ENCODE data around the gene NSUN6. TPM values are rescaled to one million over a fixed set of nuclear protein-coding genes. Genes with fewer than 3 reads are reported as not detected.
"Not testable (repeated sequence)": the region's sequence is repeated elsewhere in the genome, so short reads cannot be mapped to it uniquely, and the experiment has no call there.

Gene NSUN6
- total and polyA plus RNA-seq, 2 donors, result 6.0 to 42.0 TPM

GRCh38 chr10:18615618-18616017 is 35.8 kb downstream of the NSUN6 start:
- H3K4me3 ChIP-seq (ENCODE audit: low read depth, low read length), result no peak overlapping the region
- WGBS, result 91% methylated on average over 4 of the region's 4 CpGs

GRCh38 chr10:18611168-18611567 is 40.2 kb downstream of the NSUN6 start:
- peaks cover 3% of the 10 kb centered on the region for H3K36me3 ChIP-seq (ENCODE audit: insufficient read depth)
- no peaks in the 10 kb centered on the region for H3K4me1 ChIP-seq (ENCODE audit: insufficient read depth)
- H3K27ac ChIP-seq (ENCODE audit: low read depth), result no peak overlapping the region
- 94% methylated on average over 4 of the region's 4 CpGs for whole genome bisulfite sequencing
- DNase-seq (ENCODE audit: extremely low spot score), result no peak
- H3K4me3 ChIP-seq (ENCODE audit: low read depth, low read length), result no peak overlapping the region

More at GRCh38 chr10:18615618-18616017, 35.8 kb downstream of the NSUN6 start:
- Histone ChIP-seq H3K27ac (ENCODE audit: low read depth) (no peak overlapping the region), H3K4me1 (ENCODE audit: insufficient read depth) (no peaks in the 10 kb centered on the region), H3K36me3 (ENCODE audit: insufficient read depth) (peaks cover 3% of the 10 kb centered on the region)
- DNase-seq (ENCODE audit: extremely low spot score), result no peak

DNA sequence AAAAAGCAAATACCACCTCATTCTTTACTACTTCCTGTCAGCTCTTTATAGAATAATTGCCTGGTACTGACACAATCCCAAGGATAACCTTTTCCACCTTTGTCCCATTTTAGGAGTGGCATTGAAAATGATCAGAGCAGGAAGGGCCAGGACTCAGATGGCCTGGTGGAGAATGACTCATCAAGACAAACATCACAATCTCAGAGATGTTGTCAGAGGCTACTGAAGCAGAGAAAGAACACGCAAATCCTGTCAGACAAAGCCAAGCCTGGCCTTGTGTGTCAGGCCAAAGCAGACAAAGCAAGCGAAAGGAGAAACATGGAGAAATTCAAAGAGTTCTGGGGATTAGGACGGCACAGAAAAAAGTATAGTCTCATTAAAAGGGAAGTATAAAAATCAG is 40.9 kb downstream of the NSUN6 start:
- WGBS, result 73% methylated on average over 3 of the region's 3 CpGs
- peak; percentile 35 for DNase-seq (ENCODE audit: extremely low spot score)
- Histone ChIP-seq H3K27ac (ENCODE audit: low read depth) (no peak overlapping the region), H3K4me3 (ENCODE audit: low read depth, low read length) (no peak overlapping the region), H3K36me3 (ENCODE audit: insufficient read depth) (peaks cover 3% of the 10 kb centered on the region), H3K4me1 (ENCODE audit: insufficient read depth) (no peaks in the 10 kb centered on the region)

- no peak for DNase-seq (ENCODE audit: extremely low spot score)
- Histone ChIP-seq H3K36me3 (ENCODE audit: insufficient read depth) (peaks cover 3% of the 10 kb centered on the region), H3K4me1 (ENCODE audit: insufficient read depth) (no peaks in the 10 kb centered on the region), H3K4me3 (ENCODE audit: low read depth, low read length) (no peak overlapping the region), H3K27ac (ENCODE audit: low read depth) (no peak overlapping the region)
- 86% methylated on average over 6 of the region's 6 CpGs for WGBS
Observed at GRCh38 chr10:18608596-18608995, 42.8 kb downstream of the NSUN6 start.

- H3K4me1 ChIP-seq (ENCODE audit: insufficient read depth), result no peaks in the 10 kb centered on the region
- peaks cover 3% of the 10 kb centered on the region for H3K36me3 ChIP-seq (ENCODE audit: insufficient read depth)
- no peak for DNase-seq (ENCODE audit: extremely low spot score)
- 21% methylated on average over 1 of the region's 1 CpG for WGBS
- H3K27ac ChIP-seq (ENCODE audit: low read depth), result no peak overlapping the region
- no peak overlapping the region for H3K4me3 ChIP-seq (ENCODE audit: low read depth, low read length)
Observed at GRCh38 chr10:18607503-18608378, 43.6 kb downstream of the NSUN6 start.

- Histone ChIP-seq H3K4me1 (ENCODE audit: insufficient read depth) (no peaks in the 10 kb centered on the region), H3K27ac (ENCODE audit: low read depth) (no peak overlapping the region), H3K4me3 (ENCODE audit: low read depth, low read length) (no peak overlapping the region), H3K36me3 (ENCODE audit: insufficient read depth) (no peaks in the 10 kb centered on the region)
- DNase-seq (ENCODE audit: extremely low spot score), result no peak
- 96% methylated on average over 4 of the region's 4 CpGs for WGBS
Observed at GRCh38 chr10:18606051-18606695, 45.2 kb downstream of the NSUN6 start.

DNA sequence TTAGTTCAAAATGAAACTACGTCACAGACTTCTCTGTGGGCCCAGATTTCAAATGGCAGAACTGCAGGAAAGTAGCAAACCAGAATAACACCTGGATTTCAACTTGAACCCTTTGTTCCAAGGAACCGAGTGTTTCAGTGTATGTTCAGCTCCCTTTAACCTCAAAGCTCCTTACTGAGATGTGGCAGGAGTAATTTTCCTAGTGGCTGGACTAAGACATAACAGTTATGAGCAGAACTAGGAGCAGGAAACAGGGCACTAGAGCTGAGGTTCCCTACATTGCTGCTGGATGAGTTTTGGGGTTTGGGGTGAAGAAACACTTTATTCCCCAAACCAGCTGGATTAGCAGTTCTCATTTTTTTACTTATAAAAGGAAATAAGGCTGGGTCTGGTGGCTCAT is 50.1 kb downstream of the NSUN6 start:
- 90% methylated on average over 2 of the region's 2 CpGs for WGBS
- DNase-seq (ENCODE audit: extremely low spot score), result no peak
- Histone ChIP-seq H3K4me3 (ENCODE audit: low read depth, low read length) (no peak overlapping the region), H3K36me3 (ENCODE audit: insufficient read depth) (peaks cover 1% of the 10 kb centered on the region), H3K27ac (ENCODE audit: low read depth) (no peak overlapping the region), H3K4me1 (ENCODE audit: insufficient read depth) (no peaks in the 10 kb centered on the region)

DNA sequence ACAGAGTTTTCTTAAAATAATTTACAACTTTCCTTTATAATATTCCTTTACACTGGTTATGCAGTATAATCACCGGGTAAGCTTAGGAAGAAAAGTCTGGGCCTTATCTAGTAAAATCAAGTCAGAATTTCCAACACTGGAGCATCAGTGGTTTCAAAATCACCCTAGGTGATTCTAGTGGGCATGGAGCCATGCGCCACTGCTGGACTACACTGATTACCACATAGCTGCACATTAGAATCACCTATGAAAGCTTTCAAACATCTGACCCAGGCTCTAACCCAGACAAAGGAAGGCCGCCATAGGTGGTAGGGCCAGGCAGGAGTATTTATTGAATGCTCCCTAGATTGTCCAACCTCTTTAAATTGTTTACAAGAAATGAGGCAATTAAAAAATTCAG is 52.0 kb downstream of the NSUN6 start:
- Histone ChIP-seq H3K36me3 (ENCODE audit: insufficient read depth) (peaks cover 1% of the 10 kb centered on the region), H3K4me1 (ENCODE audit: insufficient read depth) (no peaks in the 10 kb centered on the region), H3K27ac (ENCODE audit: low read depth) (no peak overlapping the region), H3K4me3 (ENCODE audit: low read depth, low read length) (no peak overlapping the region)
- whole genome bisulfite sequencing, result 97% methylated on average over 3 of the region's 3 CpGs
- no peak for DNase-seq (ENCODE audit: extremely low spot score)

GRCh38 chr10:18594574-18595156 is 56.7 kb downstream of the NSUN6 start:
- 94% methylated on average over 6 of the region's 6 CpGs for WGBS
- H3K27ac ChIP-seq (ENCODE audit: low read depth), result no peak overlapping the region
- H3K4me1 ChIP-seq (ENCODE audit: insufficient read depth), result no peaks in the 10 kb centered on the region
- DNase-seq (ENCODE audit: extremely low spot score), result no peak
- no peak overlapping the region for H3K4me3 ChIP-seq (ENCODE audit: low read depth, low read length)
- no peaks in the 10 kb centered on the region for H3K36me3 ChIP-seq (ENCODE audit: insufficient read depth)

DNA sequence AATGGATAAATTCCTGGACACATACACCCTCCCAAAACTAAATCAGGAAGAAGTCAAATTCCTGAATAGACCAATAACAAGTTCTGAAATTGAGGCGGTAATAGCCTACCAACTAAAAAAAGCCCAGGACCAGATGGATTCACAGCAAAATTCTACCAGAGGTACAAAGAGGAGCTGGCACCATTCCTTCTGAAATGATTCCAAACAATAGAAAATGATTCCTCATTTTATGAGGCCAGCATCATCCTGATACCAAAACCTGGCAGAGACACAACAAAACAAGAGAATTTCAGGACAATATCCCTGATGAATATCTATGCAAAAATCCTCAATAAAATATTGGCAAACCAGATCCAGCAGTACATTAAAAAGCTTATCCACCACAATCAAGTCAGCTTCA is 60.2 kb downstream of the NSUN6 start:
- not testable (repeated sequence) for DNase-seq (ENCODE audit: extremely low spot score); H3K4me1 ChIP-seq (ENCODE audit: insufficient read depth); H3K36me3 ChIP-seq (ENCODE audit: insufficient read depth); H3K4me3 ChIP-seq (ENCODE audit: low read depth, low read length); H3K27ac ChIP-seq (ENCODE audit: low read depth)
- 97% methylated on average over 1 of the region's 1 CpG for WGBS

GRCh38 chr10:18586637-18587036 is 64.8 kb downstream of the NSUN6 start:
- not testable (repeated sequence) for H3K4me3 ChIP-seq (ENCODE audit: low read depth, low read length); DNase-seq (ENCODE audit: extremely low spot score); H3K4me1 ChIP-seq (ENCODE audit: insufficient read depth); H3K36me3 ChIP-seq (ENCODE audit: insufficient read depth); H3K27ac ChIP-seq (ENCODE audit: low read depth)
- WGBS, result 98% methylated on average over 10 of the region's 10 CpGs

GRCh38 chr10:18583575-18584270 is 67.7 kb downstream of the NSUN6 start:
- no peak overlapping the region for H3K27ac ChIP-seq (ENCODE audit: low read depth)
- H3K4me1 ChIP-seq (ENCODE audit: insufficient read depth), result no peaks in the 10 kb centered on the region
- 95% methylated on average over 5 of the region's 5 CpGs for WGBS
- no peaks in the 10 kb centered on the region for H3K36me3 ChIP-seq (ENCODE audit: insufficient read depth)
- no peak overlapping the region for H3K4me3 ChIP-seq (ENCODE audit: low read depth, low read length)
- DNase-seq (ENCODE audit: extremely low spot score), result no peak

DNA sequence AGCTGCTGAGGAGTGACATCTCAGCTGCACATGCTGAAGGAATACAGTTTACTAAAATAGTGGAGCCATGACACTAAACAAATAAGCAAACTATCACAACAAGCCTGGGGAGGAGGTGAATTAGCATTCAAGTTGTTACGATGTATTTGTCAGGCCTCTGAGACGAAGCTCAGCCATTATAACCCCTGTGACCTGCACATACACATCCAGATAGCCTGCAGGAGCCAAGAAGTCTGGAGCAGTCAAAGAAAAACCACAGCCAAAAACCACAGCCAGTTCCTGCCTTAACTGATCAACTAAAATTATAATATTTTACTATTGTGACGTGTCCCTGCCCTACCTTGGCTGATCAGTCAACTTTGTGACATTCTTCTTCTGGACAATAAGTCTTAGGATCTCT is 68.6 kb downstream of the NSUN6 start:
- no peak overlapping the region for H3K27ac ChIP-seq (ENCODE audit: low read depth)
- H3K4me3 ChIP-seq (ENCODE audit: low read depth, low read length), result no peak overlapping the region
- DNase-seq (ENCODE audit: extremely low spot score), result no peak
- H3K36me3 ChIP-seq (ENCODE audit: insufficient read depth), result no peaks in the 10 kb centered on the region
- no peaks in the 10 kb centered on the region for H3K4me1 ChIP-seq (ENCODE audit: insufficient read depth)
- 66% methylated on average over 3 of the region's 3 CpGs for WGBS
